Ramos (cell line): Measurements from ENCODE around the gene VCAM1.
"Not testable (repeated sequence)": the region's sequence is repeated elsewhere in the genome, so short reads cannot be mapped to it uniquely, and the experiment has no call there.

Source experiments
- in situ Hi-C: fragments of 300-500 bp; cut with MboI; formaldehyde crosslinking; loops from one replicate; pipeline ENCODE4 v1.14.3; 2022; ENCODE audit warnings: low sequenced_read_pairs; ENCODE audit not compliant: unreplicated experiment

VCAM1 gene

GRCh38 chr1:100773444-100773843, 53.9 kb downstream of the VCAM1 start:
- in situ Hi-C loops = no loop called here

- in situ Hi-C loops = no loop called here
Measured at GRCh38 chr1:100774370-100774769, 54.8 kb downstream of the VCAM1 start.

GRCh38 chr1:100775483-100775882, 55.9 kb downstream of the VCAM1 start:
- in situ Hi-C loops = no loop called here

- in situ Hi-C loops = no loop called here
Measured at GRCh38 chr1:100778748-100779147, 59.2 kb downstream of the VCAM1 start.

- in situ Hi-C loops = no loop called here
Measured at GRCh38 chr1:100780814-100781213, 61.3 kb downstream of the VCAM1 start.

- in situ Hi-C loops = not testable (repeated sequence)
Measured at GRCh38 chr1:100781728-100782127, 62.2 kb downstream of the VCAM1 start.

- in situ Hi-C loops = no loop called here
Measured at GRCh38 chr1:100782473-100783039, 63.0 kb downstream of the VCAM1 start.

- in situ Hi-C loops = no loop called here
Measured at GRCh38 chr1:100785470-100786052, 66.0 kb downstream of the VCAM1 start.

- in situ Hi-C loops = no loop called here
Measured at GRCh38 chr1:100786870-100787269, 67.3 kb downstream of the VCAM1 start.
